C4-2B (cell line): ENCODE data around the gene TRPC4.

ENCODE experiments used
- H3K27ac ChIP-seq: fragments of 450-650 bp; 2 replicates; pipeline ENCODE4 v1.5.1; 2017
- CTCF ChIP-seq: fragments of 450-650 bp; conservative IDR thresholded peaks from 2 replicates; pipeline ENCODE4 v1.5.1; 2017; ENCODE audit warnings: mild to moderate bottlenecking
- ZFX ChIP-seq: fragments of 450-650 bp; IDR thresholded peaks from 2 replicates; pipeline ENCODE4 v1.6.1; 2017

Gene TRPC4

GRCh38 chr13:37777676-37778075 lies 91.9 kb downstream of the TRPC4 start:
- no peak overlapping the region for H3K27ac ChIP-seq
- TF ChIP-seq CTCF (no peak), ZFX (no peak)

DNA sequence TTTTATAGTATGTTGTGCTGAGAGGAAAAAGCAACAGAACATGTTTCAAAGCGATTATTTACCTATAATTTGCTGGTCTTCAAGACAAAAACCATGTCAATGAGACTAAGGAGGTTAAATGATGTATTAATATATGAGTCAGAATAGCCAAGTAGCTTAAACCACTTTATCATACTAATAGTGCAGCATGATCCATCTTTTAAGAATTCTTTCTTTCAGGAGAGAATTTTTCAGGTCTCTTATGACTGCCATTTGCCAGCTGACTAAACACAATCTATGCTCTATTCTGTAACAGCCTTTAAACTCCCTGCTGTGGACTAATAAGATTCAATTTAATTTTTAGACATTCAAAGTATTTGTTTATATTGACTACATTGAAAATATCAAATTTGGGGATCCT lies 93.7 kb downstream of the TRPC4 start:
- no peak for TF ChIP-seq ZFX
- no peak for TF ChIP-seq CTCF
- no peak overlapping the region for H3K27ac ChIP-seq

DNA sequence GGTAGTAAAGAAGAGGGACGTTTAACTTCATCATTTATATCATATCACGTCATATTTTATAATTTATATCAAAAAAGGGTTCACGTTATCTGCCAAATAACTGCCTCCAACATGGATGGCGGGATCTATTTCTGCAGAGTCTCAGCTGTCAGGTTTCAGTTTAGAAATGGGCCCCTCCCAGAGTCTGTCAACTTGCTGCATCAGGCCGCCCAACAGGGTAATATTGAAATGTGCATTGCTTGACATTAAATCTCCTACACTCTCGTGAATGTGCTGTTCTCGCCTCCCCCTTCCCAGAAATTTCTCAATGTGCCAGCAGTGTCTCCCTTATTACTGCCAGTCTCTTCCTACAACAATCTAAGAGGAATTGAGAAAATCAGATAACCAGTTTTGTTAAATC lies 96.9 kb downstream of the TRPC4 start:
- TF ChIP-seq ZFX (no peak), CTCF (no peak)
- no peak overlapping the region for H3K27ac ChIP-seq

DNA sequence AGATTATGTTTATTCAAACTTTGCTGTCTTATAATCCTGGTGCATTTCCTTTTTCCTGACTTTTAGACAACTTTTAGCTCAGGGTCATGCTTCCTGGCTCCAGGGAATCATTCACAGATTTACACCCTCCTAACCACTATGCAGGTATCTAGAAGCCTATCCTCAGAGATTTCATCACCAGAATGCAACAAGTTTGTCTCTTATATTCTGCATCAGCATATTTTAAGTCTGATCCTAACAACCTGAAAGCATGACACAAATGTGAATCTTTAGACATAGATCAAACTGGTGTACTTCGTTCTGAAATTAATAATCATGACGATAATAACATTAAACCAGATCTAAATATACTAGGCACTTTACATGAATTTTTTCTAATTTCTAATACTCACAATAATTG lies 100.0 kb downstream of the TRPC4 start:
- TF ChIP-seq CTCF, result no peak
- TF ChIP-seq ZFX, result no peak
- H3K27ac ChIP-seq, result no peak overlapping the region

DNA sequence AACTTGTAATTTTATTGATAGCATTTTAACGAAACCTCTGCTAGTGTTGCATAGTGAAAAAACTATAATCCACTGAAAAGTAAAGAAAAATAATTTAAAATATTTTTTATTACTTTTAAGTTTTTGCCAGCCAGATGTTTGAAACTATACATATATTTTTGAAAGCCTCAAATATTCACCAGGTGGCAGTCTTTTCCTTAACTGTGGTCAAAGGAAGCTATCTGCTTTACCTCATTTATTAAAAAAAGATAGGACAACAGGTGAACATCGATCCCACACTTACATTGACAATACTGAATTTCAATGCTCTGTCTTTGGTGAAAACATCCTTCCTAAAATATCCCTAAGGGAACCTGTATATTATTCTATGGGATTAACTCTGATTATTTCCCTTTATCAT lies 100.5 kb downstream of the TRPC4 start:
- no peak overlapping the region for H3K27ac ChIP-seq
- TF ChIP-seq ZFX (no peak), CTCF (peak; percentile 59)

- TF ChIP-seq CTCF (no peak), ZFX (no peak)
- no peak overlapping the region for H3K27ac ChIP-seq
Measured at GRCh38 chr13:37766502-37766901, 103.1 kb downstream of the TRPC4 start.

DNA sequence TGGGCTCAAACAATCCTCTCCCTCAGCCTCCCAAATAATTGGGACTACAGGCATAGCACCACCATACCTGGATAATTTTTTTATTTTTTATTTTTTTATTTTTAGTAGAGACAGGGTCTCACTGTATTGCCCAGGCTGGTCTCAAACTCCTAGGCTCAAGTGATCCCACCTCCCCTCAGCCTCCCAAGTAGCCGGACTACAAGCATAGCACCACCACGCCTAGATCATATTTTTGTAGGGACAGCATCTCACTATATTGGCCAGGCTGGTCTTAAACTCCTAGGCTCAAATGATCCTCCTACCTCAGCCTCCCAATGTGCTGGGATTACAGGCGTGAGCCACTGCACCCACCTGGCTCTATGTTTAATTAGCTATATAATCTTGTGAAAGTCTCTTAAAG lies 114.2 kb downstream of the TRPC4 start:
- no peak for TF ChIP-seq ZFX
- no peak for TF ChIP-seq CTCF
- H3K27ac ChIP-seq, result no peak overlapping the region
